MCF 10A (cell line): ENCODE data around the gene PRSS12. TPM values are rescaled to one million over a fixed set of nuclear protein-coding genes. Genes with fewer than 3 reads are reported as not detected.

Experiments
- BruUV-seq: library from RNA; stranded (reverse); fragments of 400-500 nt; replicated peaks from 2 replicates; lab custom pipeline; 2021; lab: Mats Ljungman, UMichigan
- CTCF ChIA-PET: fragments of 300-600 bp; sonication (Branson Sonifier 250); formaldehyde crosslinking; extraction: SDS; loops from one replicate; lab custom pipeline; 2021; ENCODE audit warnings: antibody characterized with exemption, inconsistent platforms; lab: Yijun Ruan, JAX
- POLR2A ChIA-PET: fragments of 300-600, 350-650 bp; sonication (Branson Sonifier 250); formaldehyde crosslinking; extraction: SDS; loops from one replicate; lab custom pipeline; 2020; ENCODE audit warnings: antibody characterized with exemption, inconsistent platforms; lab: Yijun Ruan, JAX
- DNase-seq: peaks from one replicate; pipeline ENCODE4 v3.0.0-alpha.2; 2018; ENCODE audit not compliant: unreplicated experiment
- H3K27ac Mint-ChIP-seq: one replicate; pipeline ENCODE4 v1.8.0; 2022; ENCODE audit warnings: mild to moderate bottlenecking, low read depth, mixed read lengths; ENCODE audit not compliant: unreplicated experiment
- H3K27me3 Mint-ChIP-seq: one replicate; pipeline ENCODE4 v1.8.0; 2022; ENCODE audit warnings: mixed read lengths; ENCODE audit not compliant: insufficient read depth, unreplicated experiment
- H3K36me3 Mint-ChIP-seq: one replicate; pipeline ENCODE4 v1.8.0; 2022; ENCODE audit warnings: mild to moderate bottlenecking, moderate library complexity, mixed read lengths; ENCODE audit not compliant: insufficient read depth, unreplicated experiment
- H3K4me1 Mint-ChIP-seq: one replicate; pipeline ENCODE4 v1.8.0; 2022; ENCODE audit warnings: mixed read lengths; ENCODE audit not compliant: insufficient read depth, unreplicated experiment
- H3K4me3 Mint-ChIP-seq: one replicate; pipeline ENCODE4 v1.8.0; 2022; ENCODE audit warnings: mild to moderate bottlenecking, moderate library complexity, mixed read lengths; ENCODE audit not compliant: unreplicated experiment
- H3K9me3 Mint-ChIP-seq: one replicate; pipeline ENCODE4 v1.8.0; 2022; ENCODE audit warnings: mixed read lengths; ENCODE audit not compliant: unreplicated experiment
- CTCF ChIP-seq: fragments of 200-600 bp; IDR thresholded peaks from one replicate; pipeline ENCODE4 v1.8.0; 2022; ENCODE audit warnings: antibody characterized with exemption, mild to moderate bottlenecking; ENCODE audit not compliant: unreplicated experiment
- intact Hi-C: fragments of 100-400 bp; cut with micrococcal nuclease; formaldehyde crosslinking; loops from 2 replicates; pipeline ENCODE4 v1.14.1; 2022
- total RNA-seq: library from RNA; stranded (reverse); gene quantifications from 2 replicates; pipeline ENCODE4 v1.2.3, GENCODE V29; 2022

The PRSS12 gene
- total RNA-seq, 1 experiment from 2014 or later, result 10.7 TPM

- Mint-ChIP-seq H3K4me3 (no peak overlapping the region), H3K36me3 (no peaks in the 10 kb centered on the region), H3K9me3 (no peaks in the 10 kb centered on the region), H3K4me1 (peaks cover 10% of the 10 kb centered on the region), H3K27ac (no peak overlapping the region), H3K27me3 (no peaks in the 10 kb centered on the region)
- DNase-seq, result no peak
- CTCF ChIA-PET, result no interaction called here
- POLR2A ChIA-PET, result interaction anchor here (0.7 to 1.3 kb wide), 2 partner anchors 12 to 24 kb away, joined by 3 to 5 read pairs; no protein-coding TSS in a partner anchor
- TF ChIP-seq CTCF, result no peak
- no TSS peak for BruUV-seq
- intact Hi-C loops, result no loop called here
Observed at GRCh38 chr4:118345813-118346212, 7.0 kb downstream of the PRSS12 start.

GRCh38 chr4:118344801-118345200 is 8.0 kb downstream of the PRSS12 start:
- no peak overlapping the region for H3K27ac Mint-ChIP-seq
- no peak for TF ChIP-seq CTCF
- POLR2A ChIA-PET, result interaction anchor here (0.7 to 1.3 kb wide), 2 partner anchors 11 to 54 kb away, joined by 3 to 5 read pairs; no protein-coding TSS in a partner anchor
- no TSS peak for BruUV-seq
- H3K4me3 Mint-ChIP-seq, result no peak overlapping the region
- H3K27me3 Mint-ChIP-seq, result no peaks in the 10 kb centered on the region
- H3K4me1 Mint-ChIP-seq, result peaks cover 10% of the 10 kb centered on the region
- no peaks in the 10 kb centered on the region for H3K9me3 Mint-ChIP-seq
- no peak for DNase-seq
- CTCF ChIA-PET, result interaction anchor here (0.5 to 2.3 kb wide), 2 partner anchors 8 to 266 kb away, joined by 3 to 16 read pairs; partner anchors contain the start of gene PRSS12
- H3K36me3 Mint-ChIP-seq, result no peaks in the 10 kb centered on the region
- intact Hi-C loops, result no loop called here

- H3K4me3 Mint-ChIP-seq, result no peak overlapping the region
- no peak for DNase-seq
- H3K9me3 Mint-ChIP-seq, result no peaks in the 10 kb centered on the region
- no peak overlapping the region for H3K27ac Mint-ChIP-seq
- no peaks in the 10 kb centered on the region for H3K36me3 Mint-ChIP-seq
- intact Hi-C loops, result no loop called here
- H3K27me3 Mint-ChIP-seq, result no peaks in the 10 kb centered on the region
- peaks cover 6% of the 10 kb centered on the region for H3K4me1 Mint-ChIP-seq
- no TSS peak for BruUV-seq
- ChIA-PET CTCF (interaction anchor here (0.6 to 2.3 kb wide), 2 partner anchors 10 to 57 kb away, joined by 4 to 16 read pairs; partner anchors contain the start of gene PRSS12), POLR2A (interaction anchor here (0.8 kb wide), 1 partner anchor 19 kb away, joined by 3 read pairs; no protein-coding TSS in a partner anchor)
- TF ChIP-seq CTCF, result no peak
Observed at GRCh38 chr4:118343501-118343900, 9.3 kb downstream of the PRSS12 start.

- no peak overlapping the region for H3K27ac Mint-ChIP-seq
- no peaks in the 10 kb centered on the region for H3K9me3 Mint-ChIP-seq
- POLR2A ChIA-PET, result interaction anchor here (0.9 to 2.4 kb wide), 4 partner anchors 10 to 61 kb away, joined by 3 to 7 read pairs (median 4); partner anchors contain the start of gene PRSS12
- no peak overlapping the region for H3K4me3 Mint-ChIP-seq
- H3K27me3 Mint-ChIP-seq, result no peaks in the 10 kb centered on the region
- H3K36me3 Mint-ChIP-seq, result no peaks in the 10 kb centered on the region
- BruUV-seq, result no TSS peak
- DNase-seq, result no peak
- CTCF ChIA-PET, result interaction anchor here (0.8 to 1.6 kb wide), 2 partner anchors 8 to 13 kb away, joined by 3 to 4 read pairs; no protein-coding TSS in a partner anchor
- peaks cover 6% of the 10 kb centered on the region for H3K4me1 Mint-ChIP-seq
- intact Hi-C loops, result no loop called here
- TF ChIP-seq CTCF, result no peak
Observed at GRCh38 chr4:118340109-118340508, 12.7 kb downstream of the PRSS12 start.
